ENCODE measurements around the gene ATN1. TPM values are rescaled to one million over a fixed set of nuclear protein-coding genes. Genes with fewer than 3 reads are reported as not detected.

ATN1 gene
- total and polyA plus RNA-seq, 4 donors, result 3.6 to 12.6 (median 7.9) TPM

- peaks cover 9 to 38% (median 34%) of the 10 kb centered on the region in 4 donors for H3K4me1 ChIP-seq (ENCODE audit: control insufficient read depth in 4 of 4, insufficient read depth in 4 of 4, low read length in 3 of 4)
- 82% methylated on average over 9 of the region's 9 CpGs for whole genome bisulfite sequencing
- no peak for DNase-seq (ENCODE audit: low spot score)
Measured at GRCh38 chr12:6921996-6922946, 5.5 kb upstream of the ATN1 start.

More at GRCh38 chr12:6921996-6922946, 5.5 kb upstream of the ATN1 start:
- Histone ChIP-seq H3K27me3 (ENCODE audit: control insufficient read depth in 4 of 4, insufficient read depth in 4 of 4, low read length in 3 of 4) (no peaks in the 10 kb centered on the region), H3K27ac (ENCODE audit: low read depth in 1 of 2, low read length in 2 of 2) (no peak overlapping the region), H3K4me3 (ENCODE audit: low read depth in 1 of 3, low read length in 3 of 3) (no peak overlapping the region), H3K9me3 (ENCODE audit: control insufficient read depth in 4 of 4, low read length in 3 of 4) (no peaks in the 10 kb centered on the region), H3K36me3 (ENCODE audit: control insufficient read depth in 4 of 4, insufficient read depth in 3 of 4, low read depth in 1 of 4, low read length in 3 of 4) (no peaks in the 10 kb centered on the region), H3K9ac (ENCODE audit: low read depth in 1 of 2, low read length in 2 of 2) (no peak overlapping the region)
- no peak for TF ChIP-seq JUND (IDR thresholded peaks at IDR 0.05)
- TF ChIP-seq EGR1 (IDR thresholded peaks at IDR 0.05; ENCODE audit: low read depth in 2 of 2), result no peak
- TF ChIP-seq ATF3 (IDR thresholded peaks at IDR 0.05), result no peak
- TF ChIP-seq HNF4A (conservative IDR thresholded peaks at IDR 0.05), result no peak
- TF ChIP-seq CTCF (IDR thresholded peaks at IDR 0.05; ENCODE audit: low read depth, low read length, missing input control), result no peak
- no peak for TF ChIP-seq YY1 (IDR thresholded peaks at IDR 0.05)
- TF ChIP-seq REST (IDR thresholded peaks at IDR 0.05), result no peak
- no peak for TF ChIP-seq FOXA1 (IDR thresholded peaks at IDR 0.05)
- no peak for TF ChIP-seq MAX (IDR thresholded peaks at IDR 0.05)
- no peak for TF ChIP-seq NR2F2 (IDR thresholded peaks at IDR 0.05)
- no peak for TF ChIP-seq RXRA (IDR thresholded peaks at IDR 0.05)
- TF ChIP-seq ZBTB33 (IDR thresholded peaks at IDR 0.05), result no peak
